ENCODE data around the gene ECEL1. TPM values are rescaled to one million over a fixed set of nuclear protein-coding genes. Genes with fewer than 3 reads are reported as not detected.

ECEL1 gene
- total RNA-seq, 2 donors from 2014 or later: 1.6 to 4.6 TPM

GRCh38 chr2:232515639-232516038 lies 28.0 kb upstream of the ECEL1 start:
- Mint-ChIP-seq H3K4me1 (peaks cover 3% of the 10 kb centered on the region), H3K4me3 (no peak overlapping the region), H3K27ac (no peak overlapping the region), H3K9me3 (no peaks in the 10 kb centered on the region), H3K36me3 (ENCODE audit: low read depth) (no peaks in the 10 kb centered on the region), H3K27me3 (ENCODE audit: insufficient read depth) (peaks cover 14% of the 10 kb centered on the region)
- Histone ChIP-seq H3K36me3 (ENCODE audit: control insufficient read depth, insufficient read depth, low read length) (no peaks in the 10 kb centered on the region), H3K9me3 (ENCODE audit: control insufficient read depth, low read length) (no peaks in the 10 kb centered on the region), H3K9ac (ENCODE audit: extremely low read depth, low read length, poor library complexity, severe bottlenecking) (no peak overlapping the region), H3K27ac (ENCODE audit: low read depth, low read length) (no peak overlapping the region), H3K4me1 (ENCODE audit: control insufficient read depth, insufficient read depth, low read length) (no peaks in the 10 kb centered on the region), H3K27me3 (ENCODE audit: control insufficient read depth, insufficient read depth, low read length, poor library complexity, severe bottlenecking) (peaks cover 14% of the 10 kb centered on the region), H3K4me3 (ENCODE audit: low read length) (no peak overlapping the region)
- DNase-seq: no peak
- TF ChIP-seq, protein P1, sequence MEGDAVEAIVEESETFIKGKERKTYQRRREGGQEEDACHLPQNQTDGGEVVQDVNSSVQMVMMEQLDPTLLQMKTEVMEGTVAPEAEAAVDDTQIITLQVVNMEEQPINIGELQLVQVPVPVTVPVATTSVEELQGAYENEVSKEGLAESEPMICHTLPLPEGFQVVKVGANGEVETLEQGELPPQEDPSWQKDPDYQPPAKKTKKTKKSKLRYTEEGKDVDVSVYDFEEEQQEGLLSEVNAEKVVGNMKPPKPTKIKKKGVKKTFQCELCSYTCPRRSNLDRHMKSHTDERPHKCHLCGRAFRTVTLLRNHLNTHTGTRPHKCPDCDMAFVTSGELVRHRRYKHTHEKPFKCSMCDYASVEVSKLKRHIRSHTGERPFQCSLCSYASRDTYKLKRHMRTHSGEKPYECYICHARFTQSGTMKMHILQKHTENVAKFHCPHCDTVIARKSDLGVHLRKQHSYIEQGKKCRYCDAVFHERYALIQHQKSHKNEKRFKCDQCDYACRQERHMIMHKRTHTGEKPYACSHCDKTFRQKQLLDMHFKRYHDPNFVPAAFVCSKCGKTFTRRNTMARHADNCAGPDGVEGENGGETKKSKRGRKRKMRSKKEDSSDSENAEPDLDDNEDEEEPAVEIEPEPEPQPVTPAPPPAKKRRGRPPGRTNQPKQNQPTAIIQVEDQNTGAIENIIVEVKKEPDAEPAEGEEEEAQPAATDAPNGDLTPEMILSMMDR (conservative IDR thresholded peaks at IDR 0.05): no peak
- WGBS, 2 experiments (ENCODE audit: insufficient coverage in 1 of 2, insufficient read length in 1 of 2): 91 to 94% methylated on average over 7 of the region's 7 CpGs

- peaks cover 3% of the 10 kb centered on the region for H3K4me1 Mint-ChIP-seq
- no peak overlapping the region for H3K9ac ChIP-seq (ENCODE audit: extremely low read depth, low read length, poor library complexity, severe bottlenecking)
Measured at GRCh38 chr2:232513353-232513752, 25.7 kb upstream of the ECEL1 start.

DNA sequence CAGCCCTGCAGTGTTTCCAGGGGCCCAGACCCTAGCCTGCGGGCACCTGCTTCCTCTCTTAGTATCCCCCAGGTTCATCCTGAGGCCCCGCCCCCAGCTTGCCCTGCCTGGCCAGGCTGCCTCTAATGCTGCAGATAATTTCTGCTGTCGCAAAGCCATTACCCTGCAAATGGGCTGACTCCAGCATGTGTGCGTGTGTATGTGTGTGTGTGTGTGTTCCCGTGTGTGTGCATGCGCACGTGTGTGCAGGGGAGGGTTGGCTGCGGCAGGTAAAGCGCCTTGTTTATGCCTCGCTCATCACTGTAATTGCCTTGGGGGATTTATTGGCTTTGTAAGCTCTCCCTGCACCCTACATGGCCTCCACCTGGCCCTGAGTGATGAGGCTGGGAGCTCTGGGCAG lies 25.0 kb upstream of the ECEL1 start:
- H3K27ac ChIP-seq (ENCODE audit: low read depth, low read length): no peak overlapping the region
- no peak overlapping the region for H3K4me3 ChIP-seq (ENCODE audit: low read length)
- no peaks in the 10 kb centered on the region for H3K36me3 ChIP-seq (ENCODE audit: control insufficient read depth, insufficient read depth, low read length)
- Mint-ChIP-seq H3K27ac (no peak overlapping the region), H3K36me3 (ENCODE audit: low read depth) (no peaks in the 10 kb centered on the region), H3K27me3 (ENCODE audit: insufficient read depth) (peaks cover 4% of the 10 kb centered on the region), H3K9me3 (no peaks in the 10 kb centered on the region), H3K4me1 (peaks cover 3% of the 10 kb centered on the region), H3K4me3 (no peak overlapping the region)
- H3K9me3 ChIP-seq (ENCODE audit: control insufficient read depth, low read length): no peaks in the 10 kb centered on the region
- H3K9ac ChIP-seq (ENCODE audit: extremely low read depth, low read length, poor library complexity, severe bottlenecking): no peak overlapping the region
- H3K27me3 ChIP-seq (ENCODE audit: control insufficient read depth, insufficient read depth, low read length, poor library complexity, severe bottlenecking): peaks cover under 1% of the 10 kb centered on the region
- WGBS, 2 experiments (ENCODE audit: insufficient coverage in 1 of 2, insufficient read length in 1 of 2): 85 to 100% methylated on average over 3 to 10 of the region's 10 CpGs
- TF ChIP-seq, protein P1 (conservative IDR thresholded peaks at IDR 0.05): no peak
- no peaks in the 10 kb centered on the region for H3K4me1 ChIP-seq (ENCODE audit: control insufficient read depth, insufficient read depth, low read length)
- DNase-seq: no peak

More at GRCh38 chr2:232513353-232513752, 25.7 kb upstream of the ECEL1 start:
- Histone ChIP-seq H3K27me3 (ENCODE audit: control insufficient read depth, insufficient read depth, low read length, poor library complexity, severe bottlenecking) (no peaks in the 10 kb centered on the region), H3K4me3 (ENCODE audit: low read length) (no peak overlapping the region), H3K9me3 (ENCODE audit: control insufficient read depth, low read length) (no peaks in the 10 kb centered on the region), H3K36me3 (ENCODE audit: control insufficient read depth, insufficient read depth, low read length) (no peaks in the 10 kb centered on the region), H3K4me1 (ENCODE audit: control insufficient read depth, insufficient read depth, low read length) (no peaks in the 10 kb centered on the region), H3K27ac (ENCODE audit: low read depth, low read length) (no peak overlapping the region)
- Mint-ChIP-seq H3K27me3 (ENCODE audit: insufficient read depth) (peaks cover 4% of the 10 kb centered on the region), H3K4me3 (no peak overlapping the region), H3K9me3 (no peaks in the 10 kb centered on the region), H3K27ac (no peak overlapping the region), H3K36me3 (ENCODE audit: low read depth) (no peaks in the 10 kb centered on the region)
- TF ChIP-seq, protein P1 (conservative IDR thresholded peaks at IDR 0.05): no peak
- WGBS, 2 experiments (ENCODE audit: insufficient coverage in 1 of 2, insufficient read length in 1 of 2): 60 to 88% methylated on average over 1 to 5 of the region's 5 CpGs
- no peak for DNase-seq
